Hematopoietic multipotent progenitor cell treated with erythropoietin and hydrocortisone succinate and interleukin-3 and kit ligand, for 15 days (in vitro differentiated cells): ENCODE measurements around the gene FBLN2.
"Not testable (repeated sequence)": the region's sequence is repeated elsewhere in the genome, so short reads cannot be mapped to it uniquely, and the experiment has no call there.

Experiments used
- DNase-seq: peaks from one replicate; pipeline ENCODE4 v3.0.0-alpha.2; 2015; ENCODE audit warnings: low spot score

Gene FBLN2

GRCh38 chr3:13513913-13514517 is 34.9 kb upstream of the FBLN2 start:
- no peak for DNase-seq

DNA sequence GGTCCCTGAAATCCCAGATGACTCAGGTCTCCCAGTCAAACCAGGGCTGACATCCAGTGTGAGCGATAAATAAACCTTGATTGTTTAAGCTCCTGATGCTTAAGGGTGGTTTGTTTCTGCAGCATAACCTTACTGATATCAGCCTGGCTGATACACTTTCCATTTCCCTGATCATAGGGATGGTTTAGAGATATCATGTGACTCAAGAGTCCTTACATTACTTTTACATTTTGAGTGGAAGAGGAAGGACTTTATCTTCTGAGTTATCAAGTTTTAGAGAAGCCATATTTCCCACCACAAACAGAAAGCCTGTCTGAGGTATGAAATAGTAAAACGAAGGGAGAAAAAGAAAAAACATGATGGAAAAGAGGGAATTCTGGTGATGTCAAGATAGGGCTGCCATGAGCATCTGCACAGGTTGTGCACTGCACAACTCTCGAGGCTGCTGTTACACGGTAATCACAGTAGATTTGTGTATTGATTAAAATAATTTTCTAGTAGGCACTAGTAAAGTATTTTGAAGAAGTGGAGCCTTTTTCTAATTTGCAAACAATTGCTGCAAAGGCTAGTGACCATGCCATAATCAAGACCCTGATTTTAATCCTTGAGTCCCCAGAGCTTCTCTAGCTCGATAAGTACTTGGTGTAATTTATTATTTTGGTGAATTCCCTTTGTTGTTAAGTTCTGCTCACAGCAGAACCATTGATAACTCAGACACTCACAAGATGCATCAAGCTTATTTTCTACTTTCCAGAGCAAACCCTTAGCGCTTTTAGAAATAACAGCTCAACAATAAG is 34.1 kb upstream of the FBLN2 start:
- no peak for DNase-seq

DNA sequence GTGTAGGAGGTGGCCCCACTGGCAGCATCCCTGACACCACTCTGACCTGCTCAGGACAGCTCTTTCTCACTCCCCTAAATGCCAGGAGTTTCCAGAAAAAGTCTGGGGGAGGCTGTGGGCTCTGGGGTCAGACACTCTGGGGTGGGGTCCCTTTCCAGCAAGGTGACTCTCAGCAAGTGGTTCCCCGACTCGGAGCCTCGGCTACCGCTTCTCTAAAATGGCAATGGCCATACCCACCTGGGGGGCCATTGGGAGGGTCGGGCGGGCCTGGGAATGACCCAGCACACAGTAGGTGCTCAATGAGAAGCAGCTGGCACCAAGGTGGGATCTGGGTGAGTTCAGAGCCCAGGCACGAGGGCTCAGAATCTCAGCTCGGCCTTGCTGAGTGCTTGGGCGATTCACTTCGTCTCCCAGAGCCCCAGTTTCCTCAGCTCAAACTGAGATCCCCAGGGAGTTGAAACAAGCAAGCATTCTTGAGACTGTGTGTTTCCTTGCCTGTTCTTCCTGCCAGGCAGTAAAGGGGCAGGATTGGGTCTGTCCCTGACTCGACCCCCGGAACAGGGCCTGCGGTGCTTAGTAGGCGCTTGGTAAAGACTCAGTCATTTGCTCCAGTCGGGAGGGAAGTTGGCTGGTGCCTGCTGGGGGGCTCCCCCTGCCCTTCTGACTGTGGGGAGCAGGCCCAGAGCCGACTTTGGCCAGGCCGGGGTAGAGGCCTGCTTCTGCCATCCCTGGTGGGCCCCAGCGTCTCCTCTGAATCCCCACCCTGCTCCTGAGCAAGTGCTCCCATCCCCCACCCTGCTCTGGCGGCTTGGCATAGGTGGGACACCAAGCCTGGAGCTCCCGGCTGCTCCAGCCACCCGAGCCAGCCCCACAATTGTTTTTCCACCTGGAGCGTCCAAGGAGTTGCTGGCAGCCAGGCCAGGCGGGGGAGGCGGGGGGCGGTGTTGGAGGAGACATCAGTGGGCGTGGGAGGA is 32.9 kb upstream of the FBLN2 start:
- no peak for DNase-seq

GRCh38 chr3:13516760-13517135 is 32.2 kb upstream of the FBLN2 start:
- no peak for DNase-seq

- DNase-seq: no peak
Observed at GRCh38 chr3:13517253-13517977, 31.5 kb upstream of the FBLN2 start.

DNA sequence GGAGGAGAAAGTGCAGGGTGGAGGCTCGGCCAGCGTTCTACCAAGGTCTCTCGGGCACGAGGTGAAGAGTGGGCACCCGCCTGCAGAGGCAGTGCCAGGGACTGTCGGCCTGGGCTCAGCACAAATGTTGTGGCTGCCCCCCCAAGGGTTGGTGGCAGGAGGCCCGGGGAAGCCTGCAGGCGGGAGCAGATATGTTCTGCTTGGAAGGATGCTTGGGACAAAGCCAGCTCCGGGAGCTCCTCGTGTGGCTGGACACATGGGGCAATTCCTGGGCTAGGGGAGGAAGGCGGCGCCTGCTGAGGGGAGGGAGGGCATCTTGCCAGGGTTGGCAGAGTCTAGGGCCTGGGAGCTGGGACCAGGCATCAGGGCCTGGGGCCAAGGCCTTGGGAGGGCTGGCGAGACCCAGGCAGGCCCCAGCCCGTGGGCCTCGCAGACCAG is 30.4 kb upstream of the FBLN2 start:
- DNase-seq: no peak

DNA sequence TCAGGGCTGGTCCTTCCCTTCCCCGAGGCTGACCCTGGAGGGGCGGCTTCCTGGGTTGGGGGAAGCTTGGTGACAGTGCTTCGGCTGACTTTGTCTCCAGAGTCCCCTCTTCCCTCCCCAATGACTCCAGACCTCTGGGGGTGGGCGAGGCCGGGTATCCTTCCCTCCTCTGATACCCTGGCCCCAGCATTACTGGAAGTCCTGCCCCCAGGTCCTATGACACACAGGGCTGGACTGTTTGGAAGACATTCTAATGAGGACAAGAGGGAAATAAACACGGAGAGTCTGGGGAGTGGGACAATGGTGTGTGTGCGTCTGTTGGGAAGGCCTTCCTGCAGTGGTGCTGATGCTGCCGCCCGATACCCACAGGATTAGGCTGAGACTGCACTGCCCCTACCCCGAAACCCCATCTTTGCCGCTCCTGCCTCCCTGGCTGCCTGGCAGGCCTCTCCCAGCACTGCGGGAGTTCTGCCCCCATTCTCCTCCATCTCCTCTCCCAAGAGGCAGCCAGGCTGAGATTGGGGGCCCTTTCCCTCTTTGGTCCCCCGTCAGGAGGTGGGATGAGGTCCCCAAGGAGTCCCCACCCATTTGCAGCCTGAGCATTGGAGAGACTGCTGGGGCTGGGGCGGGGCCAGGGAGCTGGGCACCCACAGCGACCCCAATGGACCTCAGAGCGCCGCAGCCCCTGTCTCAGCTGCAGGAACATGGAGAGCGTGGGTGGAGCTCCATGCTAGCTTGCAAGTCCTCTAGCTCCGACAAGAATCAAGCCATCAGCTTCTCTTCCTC is 29.7 kb upstream of the FBLN2 start:
- DNase-seq: no peak

- DNase-seq: no peak
Observed at GRCh38 chr3:13520326-13520880, 28.5 kb upstream of the FBLN2 start.

GRCh38 chr3:13521309-13521708 is 27.6 kb upstream of the FBLN2 start:
- no peak for DNase-seq

GRCh38 chr3:13521749-13522148 is 27.2 kb upstream of the FBLN2 start:
- not testable (repeated sequence) for DNase-seq

GRCh38 chr3:13522236-13522635 is 26.7 kb upstream of the FBLN2 start:
- DNase-seq: no peak

- no peak for DNase-seq
Observed at GRCh38 chr3:13524979-13525669, 23.8 kb upstream of the FBLN2 start.

DNA sequence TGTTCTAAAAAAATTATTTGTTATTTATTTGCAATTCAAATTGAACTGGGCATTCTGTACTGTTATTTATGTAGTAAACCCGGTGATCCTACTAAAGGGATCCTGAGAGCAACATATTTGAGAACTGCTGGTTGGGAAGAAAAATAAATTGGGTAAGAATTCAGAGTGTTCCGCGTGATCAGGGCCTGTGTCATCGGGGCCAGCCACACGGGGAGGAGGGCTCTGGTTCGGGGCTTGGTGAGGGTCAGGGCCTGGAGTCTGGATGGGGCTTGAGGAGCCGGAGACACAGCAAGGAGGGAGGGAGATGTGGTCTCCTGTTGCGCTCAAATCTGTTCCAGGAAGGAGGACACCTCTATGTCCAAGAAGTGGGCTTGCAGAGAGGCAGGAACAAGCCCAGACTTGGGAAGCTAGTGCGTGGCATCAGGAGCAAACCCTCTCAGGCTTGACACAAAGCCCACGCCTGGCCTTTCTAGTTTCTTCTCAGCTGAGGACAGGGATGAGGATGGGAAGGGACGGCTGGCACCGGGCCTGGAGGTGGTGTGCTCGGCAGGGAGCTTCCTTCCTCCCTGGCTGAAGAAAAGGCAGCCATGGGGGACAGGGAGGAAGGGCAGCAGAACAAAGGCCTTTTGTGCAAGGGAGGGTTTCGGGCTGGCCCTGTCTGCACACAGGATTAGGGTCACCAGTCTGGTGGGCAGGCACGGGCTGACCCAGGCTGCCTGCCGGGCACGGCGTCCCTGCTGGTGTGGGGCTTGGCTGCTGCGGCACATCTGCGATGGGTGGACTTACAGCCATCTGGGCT is 22.9 kb upstream of the FBLN2 start:
- no peak for DNase-seq

DNA sequence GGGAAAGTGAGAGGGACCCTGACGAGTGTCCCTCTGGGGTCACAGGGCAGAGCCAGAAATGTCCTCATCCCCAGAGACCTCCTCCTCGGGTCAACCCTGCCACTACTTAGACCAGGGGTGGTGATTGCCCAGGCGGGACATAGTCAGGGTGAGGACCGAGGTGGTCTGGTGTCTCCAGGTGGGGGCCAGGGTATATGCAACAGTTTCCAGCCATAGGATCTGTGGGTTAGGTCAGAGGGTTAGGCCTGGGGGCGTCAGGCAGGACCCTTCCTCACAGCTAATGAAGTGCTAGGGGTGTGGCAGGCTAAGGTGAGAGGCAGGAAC is 22.3 kb upstream of the FBLN2 start:
- no peak for DNase-seq

- DNase-seq: no peak
Observed at GRCh38 chr3:13528217-13528867, 20.6 kb upstream of the FBLN2 start.

- no peak for DNase-seq
Observed at GRCh38 chr3:13529196-13530112, 19.5 kb upstream of the FBLN2 start.

GRCh38 chr3:13530241-13531009 is 18.5 kb upstream of the FBLN2 start:
- DNase-seq: no peak
